Measurements from ENCODE around the gene EPS8L1.
"Not testable (repeated sequence)": the region's sequence is repeated elsewhere in the genome, so short reads cannot be mapped to it uniquely, and the experiment has no call there.

The EPS8L1 gene

GRCh38 chr19:55096061-55096701, 20.5 kb downstream of the EPS8L1 start:
- no peak for DNase-seq

DNA sequence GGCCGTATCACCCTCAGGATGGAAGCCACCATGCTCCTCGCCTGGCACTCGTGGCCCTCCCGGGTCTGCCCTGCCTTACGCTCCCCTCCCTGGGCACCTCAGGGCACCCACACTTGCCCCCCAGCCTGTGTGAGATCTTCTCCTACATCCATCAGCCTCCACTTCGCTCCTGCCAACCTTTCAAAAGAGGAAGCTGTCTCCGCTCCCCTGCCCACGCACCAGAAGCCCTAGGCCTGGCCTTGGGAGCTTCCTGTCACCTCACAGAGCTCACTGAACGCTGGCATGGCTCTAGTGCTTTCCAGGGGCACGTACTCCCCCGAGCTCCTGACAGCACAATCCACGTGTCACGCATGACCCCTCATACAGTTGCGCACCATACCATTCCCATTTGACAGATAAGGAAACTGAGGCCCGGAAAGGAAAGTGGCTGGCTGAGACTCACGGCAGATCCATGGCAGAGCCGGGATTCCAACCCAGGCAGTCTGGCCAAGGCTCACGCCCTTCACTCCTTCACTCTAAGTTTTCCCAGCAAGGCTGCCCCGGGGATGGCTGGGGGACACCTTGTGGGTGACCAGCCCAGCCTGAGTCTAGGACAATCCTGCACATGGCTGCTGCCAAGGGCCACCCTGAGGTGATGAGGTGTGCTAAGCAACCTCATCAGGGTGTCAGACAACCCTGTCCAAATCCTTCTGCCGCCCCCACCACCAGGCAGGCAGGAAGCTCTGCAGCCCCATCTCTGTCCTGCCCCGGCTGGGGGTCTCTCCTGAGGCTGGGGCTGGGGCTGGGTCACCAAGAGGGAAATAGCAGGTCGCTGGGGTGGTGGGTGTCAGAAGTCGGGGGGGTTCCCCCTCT, 22.4 kb downstream of the EPS8L1 start:
- DNase-seq: no peak

GRCh38 chr19:55098716-55099556, 23.3 kb downstream of the EPS8L1 start:
- no peak for DNase-seq

DNA sequence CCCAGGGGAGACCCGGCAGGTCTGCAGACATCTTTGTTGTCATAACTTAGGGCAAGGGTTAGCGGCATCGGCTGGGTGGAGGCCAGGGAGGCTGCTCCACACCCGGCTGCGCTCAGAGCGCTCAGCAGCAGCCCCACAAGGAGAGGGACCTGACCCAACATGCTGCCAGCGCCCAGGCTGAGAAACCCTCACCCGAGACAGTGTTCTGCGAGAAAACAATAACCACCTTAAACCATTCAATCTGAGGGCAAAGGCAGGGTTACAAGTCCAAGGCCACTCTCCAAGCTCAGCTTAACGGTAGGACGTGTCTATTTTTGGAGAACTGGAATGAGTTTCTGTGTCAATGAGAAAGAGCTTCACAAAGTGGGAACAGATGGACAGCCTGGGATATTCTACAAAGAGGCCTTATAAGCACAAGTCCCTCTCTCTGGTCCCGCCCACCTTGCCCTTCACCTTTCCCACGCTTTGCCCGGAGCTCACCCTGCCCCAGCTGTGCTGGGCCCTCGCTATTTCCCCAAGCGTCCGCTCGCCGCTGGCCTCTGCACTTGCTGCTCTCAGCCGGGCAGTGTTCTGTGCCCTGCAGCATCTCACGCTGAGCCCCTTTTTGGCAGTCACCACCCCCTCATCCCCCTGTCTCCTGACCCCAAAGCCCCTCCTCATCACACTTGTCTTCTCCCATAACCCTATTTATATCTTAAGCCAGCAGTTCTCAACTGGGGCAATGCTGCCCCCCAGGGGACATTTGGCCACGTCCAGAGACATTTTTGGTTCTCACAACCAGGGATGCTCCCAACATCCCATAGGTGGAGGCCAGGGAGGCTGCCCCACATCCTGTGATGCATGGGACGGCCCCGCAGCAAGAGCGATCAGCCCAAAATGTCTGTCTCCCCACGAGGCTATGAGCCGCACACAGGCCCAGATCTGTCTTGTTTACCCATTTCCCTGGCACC, 24.2 kb downstream of the EPS8L1 start:
- DNase-seq: no peak

DNA sequence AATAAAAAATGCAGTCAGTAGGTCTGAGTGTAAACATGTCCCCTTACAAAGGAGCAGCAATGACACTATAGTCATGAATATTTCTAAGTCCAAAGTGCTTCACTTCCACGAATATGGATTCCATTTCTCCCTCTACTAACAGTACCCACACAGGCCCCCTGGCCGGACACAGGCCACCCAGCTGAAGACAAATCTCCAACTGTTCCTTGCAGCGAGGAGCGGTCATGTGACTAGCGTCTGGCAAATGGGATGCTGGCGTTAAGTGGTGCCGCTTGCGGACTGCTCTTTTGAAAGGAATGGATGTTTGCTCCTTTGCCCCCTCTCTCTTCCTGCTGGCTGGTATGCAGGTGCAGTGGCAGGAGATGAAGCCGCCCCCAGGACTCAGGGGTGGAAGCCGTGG, 25.6 kb downstream of the EPS8L1 start:
- DNase-seq: no peak

- no peak for DNase-seq
Observed at GRCh38 chr19:55103190-55103589, 27.5 kb downstream of the EPS8L1 start.

DNA sequence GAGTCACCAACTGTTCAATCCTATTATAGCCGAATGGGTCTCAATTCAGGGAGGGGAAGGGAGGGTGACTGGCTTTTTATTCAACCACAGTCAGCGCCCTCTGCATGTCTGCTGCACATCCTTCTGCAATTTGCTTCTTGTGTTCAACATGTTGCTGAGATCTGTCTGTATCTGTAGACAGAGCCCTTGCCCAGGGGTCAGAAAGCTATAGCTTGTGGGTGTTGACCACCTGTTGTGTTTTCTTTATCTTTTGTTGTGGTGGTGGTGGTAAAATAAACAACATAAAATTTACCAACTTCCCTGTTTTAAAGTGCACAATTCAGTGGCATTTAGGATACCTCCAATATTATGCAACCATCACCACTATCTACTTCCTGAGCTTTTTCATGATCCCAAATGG, 29.6 kb downstream of the EPS8L1 start:
- DNase-seq: no peak

DNA sequence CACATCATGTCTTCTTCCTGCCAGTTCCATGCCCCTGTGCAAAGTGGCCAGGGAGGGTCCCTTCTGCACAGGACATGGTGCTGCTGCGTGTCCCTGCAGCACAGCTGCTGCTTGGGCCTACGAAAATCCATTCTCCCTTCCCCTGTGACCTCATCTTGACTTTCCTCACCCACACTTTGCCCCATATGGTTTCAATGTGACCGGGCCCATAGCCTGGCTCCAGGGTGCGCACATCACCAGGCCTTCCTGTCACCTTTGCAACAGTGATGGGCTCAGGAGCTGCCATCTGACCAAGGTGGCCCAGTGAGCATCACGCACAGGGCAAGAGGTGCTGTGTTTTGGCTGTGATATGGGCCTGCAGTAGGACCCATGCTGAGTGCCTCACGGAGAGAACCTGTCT, 30.9 kb downstream of the EPS8L1 start:
- no peak for DNase-seq

GRCh38 chr19:55107252-55107651, 31.6 kb downstream of the EPS8L1 start:
- DNase-seq: not testable (repeated sequence)

DNA sequence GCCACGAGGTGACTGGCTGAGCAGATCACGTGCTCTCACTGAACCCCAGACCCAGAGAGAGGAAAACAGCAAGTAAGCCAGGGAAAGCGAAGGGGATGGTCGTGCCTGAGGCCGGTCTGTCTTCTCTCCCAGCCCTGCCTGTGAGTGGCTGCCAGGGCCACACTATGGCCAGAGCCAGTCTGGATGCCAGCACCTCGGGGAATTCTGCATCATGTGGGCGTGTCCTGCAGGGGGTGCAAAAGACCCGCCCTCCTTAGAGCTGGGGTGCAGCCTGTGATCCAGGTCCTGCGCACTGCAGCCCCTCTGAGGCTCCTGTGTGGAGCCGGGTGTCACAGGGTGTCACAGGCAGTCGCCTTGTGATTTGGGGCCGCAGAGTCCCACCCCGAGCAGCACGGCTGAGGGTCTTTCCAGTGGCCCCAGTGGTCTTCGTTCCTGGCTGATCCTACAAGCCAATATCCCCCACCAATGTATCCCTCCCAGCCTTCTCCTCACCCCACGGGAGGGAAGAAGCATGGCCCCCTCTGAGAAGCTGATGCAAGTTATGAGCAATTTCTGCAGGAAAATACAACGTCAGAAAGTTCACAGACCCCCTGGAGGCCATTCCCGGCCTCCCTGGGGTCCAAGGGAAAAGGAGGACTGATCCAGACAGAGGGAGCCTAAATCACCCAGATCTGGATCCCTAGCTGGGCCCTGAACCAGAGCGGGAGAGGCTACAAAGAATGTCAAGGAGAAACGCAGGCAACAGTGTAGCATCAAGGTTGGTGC, 34.0 kb downstream of the EPS8L1 start:
- no peak for DNase-seq

DNA sequence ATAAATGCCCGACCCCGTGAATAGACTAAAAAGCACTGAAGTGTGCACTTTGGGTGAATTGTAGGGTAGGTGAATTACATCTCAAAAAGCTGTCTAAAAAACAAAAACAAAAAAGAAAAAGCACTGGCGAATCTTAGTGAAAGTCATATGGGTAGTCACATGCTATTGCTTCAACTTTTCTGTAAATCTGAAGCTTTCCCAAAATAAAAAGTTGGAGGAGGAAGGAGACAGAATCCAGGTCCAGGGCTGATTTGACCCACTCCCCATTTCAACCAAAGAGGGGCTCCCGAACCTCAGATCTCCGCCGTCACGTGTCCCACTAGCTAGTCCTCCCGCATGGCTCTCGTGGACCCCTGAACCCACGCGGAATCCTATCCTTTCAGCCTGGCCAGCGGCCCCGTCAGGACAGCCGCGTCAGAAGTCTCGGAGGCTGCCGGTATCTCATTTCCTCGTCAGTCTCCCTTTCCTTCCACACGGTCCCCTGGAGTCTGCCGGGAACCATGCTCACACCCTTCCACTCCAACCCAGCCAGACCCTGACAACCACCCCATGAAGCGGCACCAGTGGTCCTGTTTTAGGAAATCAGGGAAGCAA, 35.7 kb downstream of the EPS8L1 start:
- no peak for DNase-seq

DNA sequence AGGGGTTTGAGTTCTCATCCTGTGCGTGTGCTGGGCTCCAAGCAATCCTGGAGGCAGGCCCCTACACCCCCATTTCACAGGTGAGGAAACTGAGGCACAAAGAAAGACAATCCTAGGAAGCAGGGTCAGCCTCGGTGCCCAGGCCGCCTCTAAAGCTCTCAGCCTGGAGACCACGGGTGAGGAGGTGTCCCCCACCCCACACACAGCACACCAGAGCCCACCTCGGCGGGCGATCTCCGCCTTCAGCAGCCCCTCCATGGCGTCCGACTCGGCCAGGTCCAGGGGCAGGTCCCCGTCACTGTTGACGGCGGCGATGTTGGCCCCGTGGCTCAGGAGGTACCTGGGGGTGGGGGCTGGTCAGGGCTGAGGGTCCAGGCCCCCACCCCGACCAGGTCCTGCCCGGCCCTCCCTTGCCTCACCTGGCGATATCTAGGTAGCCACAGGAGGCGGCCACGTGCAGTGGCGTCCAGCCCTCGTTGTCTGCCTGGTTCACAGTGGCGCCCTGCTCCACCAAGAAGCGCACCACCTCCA, 36.6 kb downstream of the EPS8L1 start:
- no peak for DNase-seq

DNA sequence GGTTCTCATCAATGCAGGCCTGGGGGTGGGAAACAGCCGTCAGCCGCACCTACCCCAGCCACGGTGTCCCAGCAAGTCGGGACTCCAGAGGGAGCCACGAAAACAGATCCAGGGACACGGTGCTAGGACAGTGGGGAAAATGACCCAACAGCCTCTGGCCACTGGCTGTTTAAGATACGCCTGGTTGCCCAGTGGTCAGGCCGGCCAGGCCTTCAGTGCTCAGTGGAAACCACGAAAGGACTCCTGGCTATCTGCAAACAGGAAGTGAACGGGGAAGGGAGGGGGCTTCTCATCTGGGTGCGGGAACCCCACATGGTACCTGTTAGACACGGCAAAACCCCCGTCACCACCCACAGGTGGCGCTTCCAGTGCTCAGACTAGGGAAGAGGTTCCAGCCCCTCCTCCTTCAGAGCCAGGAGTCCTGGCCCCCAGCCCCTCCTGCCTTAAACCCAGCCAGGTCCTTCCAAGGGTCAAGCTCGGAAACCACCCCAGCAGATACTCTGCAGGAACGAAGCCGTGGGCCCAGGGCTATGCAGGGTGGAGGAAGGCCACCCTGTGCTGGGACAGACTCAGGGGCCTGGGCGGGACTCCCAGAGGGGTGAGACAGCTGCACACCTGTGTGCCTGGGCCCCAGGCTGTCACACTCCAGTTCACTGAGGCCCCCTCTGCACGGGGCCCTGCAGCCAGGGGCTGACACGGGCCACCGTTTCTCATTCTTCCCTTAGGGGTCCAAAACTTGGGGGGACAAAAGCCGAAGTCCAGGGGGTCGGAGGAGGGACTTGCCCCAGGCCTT, 37.3 kb downstream of the EPS8L1 start:
- DNase-seq: no peak

DNA sequence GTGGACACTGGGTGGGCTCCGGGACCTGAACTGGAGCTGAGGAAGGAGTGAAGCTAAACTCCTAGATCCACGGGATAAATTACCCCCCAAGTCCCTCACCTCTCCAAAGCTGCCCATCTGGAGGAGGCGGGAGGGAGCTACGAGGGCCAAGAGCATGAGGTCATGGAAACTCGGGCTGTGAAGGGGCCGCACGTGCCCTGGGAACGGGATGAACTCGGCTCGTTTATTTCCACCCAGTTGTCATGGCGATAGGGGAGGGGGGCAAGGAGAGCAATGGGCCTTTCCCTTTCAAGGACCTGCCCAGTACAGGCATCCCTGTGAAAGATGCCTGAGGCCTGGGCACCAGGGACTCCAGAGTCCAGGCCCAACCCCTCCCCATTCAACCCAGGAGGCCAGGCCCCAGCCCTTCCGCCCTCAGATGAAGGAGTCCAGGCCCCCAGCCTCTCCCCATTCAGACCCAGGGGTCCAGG, 37.9 kb downstream of the EPS8L1 start:
- no peak for DNase-seq

- DNase-seq: no peak
Observed at GRCh38 chr19:55114566-55115145, 39.0 kb downstream of the EPS8L1 start.

DNA sequence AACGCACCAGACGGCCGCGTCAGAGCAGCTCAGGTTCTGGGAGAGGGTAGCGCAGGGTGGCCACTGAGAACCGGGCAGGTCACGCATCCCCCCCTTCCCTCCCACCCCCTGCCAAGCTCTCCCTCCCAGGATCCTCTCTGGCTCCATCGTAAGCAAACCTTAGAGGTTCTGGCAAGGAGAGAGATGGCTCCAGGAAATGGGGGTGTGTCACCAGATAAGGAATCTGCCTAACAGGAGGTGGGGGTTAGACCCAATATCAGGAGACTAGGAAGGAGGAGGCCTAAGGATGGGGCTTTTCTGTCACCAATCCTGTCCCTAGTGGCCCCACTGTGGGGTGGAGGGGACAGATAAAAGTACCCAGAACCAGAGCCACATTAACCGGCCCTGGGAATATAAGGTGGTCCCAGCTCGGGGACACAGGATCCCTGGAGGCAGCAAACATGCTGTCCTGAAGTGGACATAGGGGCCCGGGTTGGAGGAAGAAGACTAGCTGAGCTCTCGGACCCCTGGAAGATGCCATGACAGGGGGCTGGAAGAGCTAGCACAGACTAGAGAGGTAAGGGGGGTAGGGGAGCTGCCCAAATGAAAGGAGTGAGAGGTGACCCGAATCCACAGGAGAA, 39.9 kb downstream of the EPS8L1 start:
- DNase-seq: no peak

DNA sequence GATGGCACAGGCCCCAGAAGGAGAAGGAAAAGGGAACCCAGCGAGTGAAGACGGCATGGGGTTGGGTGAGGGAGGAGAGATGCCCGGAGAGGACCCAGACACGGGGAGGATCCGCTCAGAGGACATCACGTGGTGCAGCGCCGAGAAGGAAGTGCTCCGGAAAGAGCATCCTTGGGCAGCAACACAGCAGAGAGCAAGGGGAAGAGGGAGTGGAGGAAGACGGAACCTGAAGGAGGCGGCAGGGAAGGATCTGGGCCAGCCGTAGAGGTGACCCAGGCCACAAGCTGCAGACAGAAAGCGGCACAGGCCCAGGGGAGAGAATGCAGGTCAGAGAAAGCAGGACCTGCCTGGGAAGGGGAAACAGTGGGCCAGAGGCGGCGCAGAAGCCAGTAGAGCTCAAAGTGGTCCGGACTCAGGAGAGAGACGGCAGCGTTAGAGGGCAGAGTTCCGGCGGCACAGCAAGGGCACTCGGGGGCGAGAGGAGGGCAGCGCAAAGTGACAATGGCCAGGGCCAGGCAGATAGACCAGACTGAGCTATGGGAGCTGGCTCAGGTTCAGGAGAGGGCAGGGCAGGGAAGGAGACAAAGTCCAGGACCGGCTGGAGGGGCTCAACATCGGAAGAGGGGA, 40.7 kb downstream of the EPS8L1 start:
- DNase-seq: no peak

DNA sequence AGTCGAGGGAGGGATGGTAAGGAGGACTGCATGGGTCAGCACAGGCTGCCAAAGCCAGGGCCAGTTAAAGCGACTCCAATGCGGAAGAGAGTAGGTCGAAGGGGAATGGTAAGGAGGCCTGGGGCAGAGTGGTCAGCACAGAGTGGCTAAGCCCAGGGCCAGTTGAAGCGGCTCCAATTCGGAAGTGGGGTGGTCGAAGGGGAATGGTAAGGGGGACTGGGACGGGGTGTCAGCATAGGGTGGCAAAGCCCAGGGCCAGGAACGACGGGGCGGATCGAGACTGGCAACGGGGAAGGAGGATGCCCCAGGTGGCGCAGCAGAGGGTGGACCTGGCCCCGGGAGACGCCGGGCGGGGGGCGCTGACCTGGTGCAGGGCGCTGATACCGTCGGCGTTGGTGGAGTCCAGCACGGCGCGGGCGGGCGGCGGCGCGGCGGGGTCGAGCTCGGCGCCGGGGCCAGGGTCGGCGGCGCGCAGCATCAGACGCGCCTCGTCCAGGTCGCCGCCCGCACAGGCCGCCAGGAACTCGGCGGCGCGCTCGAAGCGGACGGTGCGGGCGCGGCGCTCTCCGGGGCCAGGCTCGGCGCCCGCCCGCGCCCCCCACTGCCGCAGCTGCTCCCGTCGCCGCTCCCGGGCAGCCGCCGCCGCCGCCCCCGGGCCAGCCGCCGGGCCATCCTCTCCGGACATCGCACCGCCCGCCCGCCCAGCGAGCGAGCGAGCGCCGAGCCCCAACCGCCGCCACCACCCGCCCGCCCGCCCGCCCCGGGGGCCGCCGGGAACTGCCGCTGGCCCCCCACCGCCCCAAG, 41.4 kb downstream of the EPS8L1 start, which contains the start of gene PPP1R12C:
Gene PPP1R12C (minus strand): TSS at position 779 of the 804 bp plus-strand sequence. CDS start 94 bp downstream, at position 685.
- DNase-seq: no peak

Measured in NCI-H1105 (cell line).